Measurements from ENCODE around the gene TNFAIP8. TPM values are rescaled to one million over a fixed set of nuclear protein-coding genes. Genes with fewer than 3 reads are reported as not detected.

The TNFAIP8 gene
- total and polyA plus RNA-seq, 9 of the 15 experiments (the other 6 are each of a cell fraction or from before 2014, with no cell fraction given): 29.9 to 52.2 (median 44.8) TPM

DNA sequence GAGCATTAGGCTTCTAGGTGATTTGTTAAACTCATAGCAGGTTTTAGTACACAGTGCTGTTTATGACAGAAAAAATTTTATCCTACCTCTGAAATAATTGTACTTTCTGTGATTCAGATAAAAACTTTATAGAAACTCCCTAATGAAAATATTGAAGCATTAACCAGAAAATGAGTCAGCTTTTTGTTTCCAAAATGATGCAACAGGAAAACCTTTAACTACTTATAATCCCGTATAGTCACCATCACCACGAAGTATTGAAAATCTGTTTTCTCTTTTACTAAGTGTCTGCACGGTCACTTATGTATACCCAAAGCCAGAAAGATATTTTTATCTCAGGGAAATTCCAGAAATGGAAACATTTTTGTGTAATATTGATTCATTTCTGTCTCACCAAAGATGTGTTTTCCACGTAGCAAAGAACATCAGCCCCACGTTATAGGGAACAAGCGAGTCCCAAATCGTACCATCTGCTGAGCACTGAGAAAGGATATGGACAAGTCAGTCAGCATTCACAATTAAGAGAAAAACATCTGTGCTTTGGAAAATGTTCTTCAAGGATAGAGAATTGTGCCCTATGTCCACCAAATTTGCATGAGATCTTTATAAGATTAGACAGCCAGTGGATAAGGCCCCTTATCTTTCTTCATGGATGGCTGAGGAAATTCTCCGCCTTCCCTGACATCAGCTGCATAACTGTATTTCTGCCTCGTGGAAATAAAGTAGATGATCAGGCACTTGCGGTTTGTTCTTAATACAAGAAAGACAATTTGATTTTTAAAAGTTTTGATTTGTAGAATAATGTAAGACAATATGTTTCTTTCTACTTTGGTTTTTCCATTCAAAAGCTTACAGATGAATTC, 41.9 kb downstream of the TNFAIP8 start (continued):
- TF ChIP-seq, protein P1, sequence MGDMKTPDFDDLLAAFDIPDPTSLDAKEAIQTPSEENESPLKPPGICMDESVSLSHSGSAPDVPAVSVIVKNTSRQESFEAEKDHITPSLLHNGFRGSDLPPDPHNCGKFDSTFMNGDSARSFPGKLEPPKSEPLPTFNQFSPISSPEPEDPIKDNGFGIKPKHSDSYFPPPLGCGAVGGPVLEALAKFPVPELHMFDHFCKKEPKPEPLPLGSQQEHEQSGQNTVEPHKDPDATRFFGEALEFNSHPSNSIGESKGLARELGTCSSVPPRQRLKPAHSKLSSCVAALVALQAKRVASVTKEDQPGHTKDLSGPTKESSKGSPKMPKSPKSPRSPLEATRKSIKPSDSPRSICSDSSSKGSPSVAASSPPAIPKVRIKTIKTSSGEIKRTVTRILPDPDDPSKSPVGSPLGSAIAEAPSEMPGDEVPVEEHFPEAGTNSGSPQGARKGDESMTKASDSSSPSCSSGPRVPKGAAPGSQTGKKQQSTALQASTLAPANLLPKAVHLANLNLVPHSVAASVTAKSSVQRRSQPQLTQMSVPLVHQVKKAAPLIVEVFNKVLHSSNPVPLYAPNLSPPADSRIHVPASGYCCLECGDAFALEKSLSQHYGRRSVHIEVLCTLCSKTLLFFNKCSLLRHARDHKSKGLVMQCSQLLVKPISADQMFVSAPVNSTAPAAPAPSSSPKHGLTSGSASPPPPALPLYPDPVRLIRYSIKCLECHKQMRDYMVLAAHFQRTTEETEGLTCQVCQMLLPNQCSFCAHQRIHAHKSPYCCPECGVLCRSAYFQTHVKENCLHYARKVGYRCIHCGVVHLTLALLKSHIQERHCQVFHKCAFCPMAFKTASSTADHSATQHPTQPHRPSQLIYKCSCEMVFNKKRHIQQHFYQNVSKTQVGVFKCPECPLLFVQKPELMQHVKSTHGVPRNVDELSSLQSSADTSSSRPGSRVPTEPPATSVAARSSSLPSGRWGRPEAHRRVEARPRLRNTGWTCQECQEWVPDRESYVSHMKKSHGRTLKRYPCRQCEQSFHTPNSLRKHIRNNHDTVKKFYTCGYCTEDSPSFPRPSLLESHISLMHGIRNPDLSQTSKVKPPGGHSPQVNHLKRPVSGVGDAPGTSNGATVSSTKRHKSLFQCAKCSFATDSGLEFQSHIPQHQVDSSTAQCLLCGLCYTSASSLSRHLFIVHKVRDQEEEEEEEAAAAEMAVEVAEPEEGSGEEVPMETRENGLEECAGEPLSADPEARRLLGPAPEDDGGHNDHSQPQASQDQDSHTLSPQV (IDR thresholded peaks at IDR 0.05): no peak
- TF ChIP-seq DPF2 (IDR thresholded peaks at IDR 0.05) (0 out of 2 replicates have a peak, but pooled peaks have one; percentile 31), KDM5B (IDR thresholded peaks at IDR 0.05; ENCODE audit: insufficient replicate concordance, low read depth, low read length) (no peak), MYC (IDR thresholded peaks at IDR 0.05; ENCODE audit: low read depth, low read length) (no peak), MYC (CRISPR knock-in tag; IDR thresholded peaks at IDR 0.05; ENCODE audit: borderline replicate concordance, low read depth) (no peak), MXI1 (IDR thresholded peaks at IDR 0.05; ENCODE audit: low read depth, low read length) (no peak), SMAD2 (IDR thresholded peaks at IDR 0.05; ENCODE audit: low read depth, low read length) (no peak), TRIM24 (IDR thresholded peaks at IDR 0.05) (peak; percentile 47 to 50; a peak in 2 of 4 replicates), MAFG (tag; conservative IDR thresholded peaks at IDR 0.05) (peak; percentile 46; the same call in 1 of the 2 replicates), ETV6 (IDR thresholded peaks at IDR 0.05; ENCODE audit: borderline replicate concordance in 1 of 2, low read depth in 2 of 2, low read length in 1 of 2) (no peak), ETV6 (CRISPR knock-in tag; IDR thresholded peaks at IDR 0.05; ENCODE audit: borderline replicate concordance) (no peak), CBFA2T2 (conservative IDR thresholded peaks at IDR 0.05) (no peak)
- TF ChIP-seq, protein P2, sequence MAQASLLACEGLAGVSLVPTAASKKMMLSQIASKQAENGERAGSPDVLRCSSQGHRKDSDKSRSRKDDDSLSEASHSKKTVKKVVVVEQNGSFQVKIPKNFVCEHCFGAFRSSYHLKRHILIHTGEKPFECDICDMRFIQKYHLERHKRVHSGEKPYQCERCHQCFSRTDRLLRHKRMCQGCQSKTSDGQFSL (CRISPR knock-in tag; IDR thresholded peaks at IDR 0.05): no peak
- TF ChIP-seq, protein P2 (tag; IDR thresholded peaks at IDR 0.05): no peak
- TF ChIP-seq, protein P3, sequence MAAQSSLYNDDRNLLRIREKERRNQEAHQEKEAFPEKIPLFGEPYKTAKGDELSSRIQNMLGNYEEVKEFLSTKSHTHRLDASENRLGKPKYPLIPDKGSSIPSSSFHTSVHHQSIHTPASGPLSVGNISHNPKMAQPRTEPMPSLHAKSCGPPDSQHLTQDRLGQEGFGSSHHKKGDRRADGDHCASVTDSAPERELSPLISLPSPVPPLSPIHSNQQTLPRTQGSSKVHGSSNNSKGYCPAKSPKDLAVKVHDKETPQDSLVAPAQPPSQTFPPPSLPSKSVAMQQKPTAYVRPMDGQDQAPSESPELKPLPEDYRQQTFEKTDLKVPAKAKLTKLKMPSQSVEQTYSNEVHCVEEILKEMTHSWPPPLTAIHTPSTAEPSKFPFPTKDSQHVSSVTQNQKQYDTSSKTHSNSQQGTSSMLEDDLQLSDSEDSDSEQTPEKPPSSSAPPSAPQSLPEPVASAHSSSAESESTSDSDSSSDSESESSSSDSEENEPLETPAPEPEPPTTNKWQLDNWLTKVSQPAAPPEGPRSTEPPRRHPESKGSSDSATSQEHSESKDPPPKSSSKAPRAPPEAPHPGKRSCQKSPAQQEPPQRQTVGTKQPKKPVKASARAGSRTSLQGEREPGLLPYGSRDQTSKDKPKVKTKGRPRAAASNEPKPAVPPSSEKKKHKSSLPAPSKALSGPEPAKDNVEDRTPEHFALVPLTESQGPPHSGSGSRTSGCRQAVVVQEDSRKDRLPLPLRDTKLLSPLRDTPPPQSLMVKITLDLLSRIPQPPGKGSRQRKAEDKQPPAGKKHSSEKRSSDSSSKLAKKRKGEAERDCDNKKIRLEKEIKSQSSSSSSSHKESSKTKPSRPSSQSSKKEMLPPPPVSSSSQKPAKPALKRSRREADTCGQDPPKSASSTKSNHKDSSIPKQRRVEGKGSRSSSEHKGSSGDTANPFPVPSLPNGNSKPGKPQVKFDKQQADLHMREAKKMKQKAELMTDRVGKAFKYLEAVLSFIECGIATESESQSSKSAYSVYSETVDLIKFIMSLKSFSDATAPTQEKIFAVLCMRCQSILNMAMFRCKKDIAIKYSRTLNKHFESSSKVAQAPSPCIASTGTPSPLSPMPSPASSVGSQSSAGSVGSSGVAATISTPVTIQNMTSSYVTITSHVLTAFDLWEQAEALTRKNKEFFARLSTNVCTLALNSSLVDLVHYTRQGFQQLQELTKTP (IDR thresholded peaks at IDR 0.05; ENCODE audit: low read depth in 1 of 2, partially characterized antibody in 2 of 2): no peak
- TF ChIP-seq, protein P4, sequence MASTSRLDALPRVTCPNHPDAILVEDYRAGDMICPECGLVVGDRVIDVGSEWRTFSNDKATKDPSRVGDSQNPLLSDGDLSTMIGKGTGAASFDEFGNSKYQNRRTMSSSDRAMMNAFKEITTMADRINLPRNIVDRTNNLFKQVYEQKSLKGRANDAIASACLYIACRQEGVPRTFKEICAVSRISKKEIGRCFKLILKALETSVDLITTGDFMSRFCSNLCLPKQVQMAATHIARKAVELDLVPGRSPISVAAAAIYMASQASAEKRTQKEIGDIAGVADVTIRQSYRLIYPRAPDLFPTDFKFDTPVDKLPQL (IDR thresholded peaks at IDR 0.05; ENCODE audit: extremely low read depth, insufficient read length): no peak
